Measurements from ENCODE around the gene NUDT19. TPM values are rescaled to one million over a fixed set of nuclear protein-coding genes. Genes with fewer than 3 reads are reported as not detected.
A peak's percentile ranks its signal among the peaks of the same experiment; 100 is the strongest.
"Not testable (repeated sequence)": the region's sequence is repeated elsewhere in the genome, so short reads cannot be mapped to it uniquely, and the experiment has no call there.

Gene NUDT19
- total and polyA plus RNA-seq, 4 donors, result 4.6 to 9.2 (median 6.6) TPM

DNA sequence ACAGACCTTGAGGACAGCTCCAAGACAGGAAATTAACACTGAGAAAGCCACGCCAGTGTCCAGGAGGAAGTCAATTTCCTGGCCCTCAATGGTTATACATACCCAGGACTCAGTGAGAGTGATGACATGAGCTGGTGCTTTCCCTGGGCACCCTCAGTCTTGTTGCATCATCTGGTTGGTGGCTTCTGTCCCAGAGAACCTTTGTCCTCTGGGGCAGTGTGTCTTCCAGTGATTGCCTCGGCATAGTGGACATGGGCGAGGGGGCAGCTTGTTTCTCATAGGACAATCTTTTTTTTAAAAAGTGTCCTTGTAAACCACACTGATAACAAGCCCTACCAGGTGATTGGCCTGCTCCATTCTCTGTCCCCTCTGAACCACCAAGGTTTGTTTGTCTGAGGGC, 5.2 kb downstream of the NUDT19 start (continued):
- TF ChIP-seq HNF4A (conservative IDR thresholded peaks at IDR 0.05) (peak; percentile 99), FOXA1 (IDR thresholded peaks at IDR 0.05) (peak; percentile 56), YY1 (IDR thresholded peaks at IDR 0.05) (peak; percentile 77), JUND (IDR thresholded peaks at IDR 0.05) (peak; percentile 49 to 85)
- TF ChIP-seq, protein P1, sequence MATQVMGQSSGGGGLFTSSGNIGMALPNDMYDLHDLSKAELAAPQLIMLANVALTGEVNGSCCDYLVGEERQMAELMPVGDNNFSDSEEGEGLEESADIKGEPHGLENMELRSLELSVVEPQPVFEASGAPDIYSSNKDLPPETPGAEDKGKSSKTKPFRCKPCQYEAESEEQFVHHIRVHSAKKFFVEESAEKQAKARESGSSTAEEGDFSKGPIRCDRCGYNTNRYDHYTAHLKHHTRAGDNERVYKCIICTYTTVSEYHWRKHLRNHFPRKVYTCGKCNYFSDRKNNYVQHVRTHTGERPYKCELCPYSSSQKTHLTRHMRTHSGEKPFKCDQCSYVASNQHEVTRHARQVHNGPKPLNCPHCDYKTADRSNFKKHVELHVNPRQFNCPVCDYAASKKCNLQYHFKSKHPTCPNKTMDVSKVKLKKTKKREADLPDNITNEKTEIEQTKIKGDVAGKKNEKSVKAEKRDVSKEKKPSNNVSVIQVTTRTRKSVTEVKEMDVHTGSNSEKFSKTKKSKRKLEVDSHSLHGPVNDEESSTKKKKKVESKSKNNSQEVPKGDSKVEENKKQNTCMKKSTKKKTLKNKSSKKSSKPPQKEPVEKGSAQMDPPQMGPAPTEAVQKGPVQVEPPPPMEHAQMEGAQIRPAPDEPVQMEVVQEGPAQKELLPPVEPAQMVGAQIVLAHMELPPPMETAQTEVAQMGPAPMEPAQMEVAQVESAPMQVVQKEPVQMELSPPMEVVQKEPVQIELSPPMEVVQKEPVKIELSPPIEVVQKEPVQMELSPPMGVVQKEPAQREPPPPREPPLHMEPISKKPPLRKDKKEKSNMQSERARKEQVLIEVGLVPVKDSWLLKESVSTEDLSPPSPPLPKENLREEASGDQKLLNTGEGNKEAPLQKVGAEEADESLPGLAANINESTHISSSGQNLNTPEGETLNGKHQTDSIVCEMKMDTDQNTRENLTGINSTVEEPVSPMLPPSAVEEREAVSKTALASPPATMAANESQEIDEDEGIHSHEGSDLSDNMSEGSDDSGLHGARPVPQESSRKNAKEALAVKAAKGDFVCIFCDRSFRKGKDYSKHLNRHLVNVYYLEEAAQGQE (IDR thresholded peaks at IDR 0.05), result peak; percentile 50

DNA sequence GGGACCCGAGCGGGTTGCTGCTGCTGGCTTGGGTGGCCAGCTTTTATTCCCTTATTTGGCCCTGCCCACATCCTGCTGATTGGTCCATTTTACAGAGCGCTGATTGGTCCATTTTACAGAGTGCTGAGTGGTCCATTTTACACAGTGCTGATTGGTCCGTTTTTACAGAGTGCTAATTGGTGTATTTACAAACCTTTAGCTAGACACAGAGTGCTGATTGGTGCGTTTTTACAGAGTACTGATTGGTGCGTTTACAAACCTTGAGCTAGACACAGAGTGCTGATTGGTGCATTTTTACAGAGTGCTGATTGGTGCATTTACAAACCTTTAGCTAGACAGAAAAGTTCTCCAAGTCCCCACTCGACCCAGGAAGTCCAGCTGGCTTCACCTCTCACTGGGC, 8.5 kb downstream of the NUDT19 start:
- Histone ChIP-seq H3K4me1 (ENCODE audit: control insufficient read depth in 4 of 4, insufficient read depth in 4 of 4, low read length in 3 of 4) (peaks cover 5 to 16% (median 12%) of the 10 kb centered on the region in 4 donors), H3K9me3 (ENCODE audit: control insufficient read depth in 4 of 4, low read length in 3 of 4) (peaks cover 4 to 11% (median 5%) of the 10 kb centered on the region in 4 donors)
- H3K36me3 ChIP-seq (ENCODE audit: control insufficient read depth in 4 of 4, insufficient read depth in 3 of 4, low read depth in 1 of 4, low read length in 3 of 4); H3K27me3 ChIP-seq (ENCODE audit: control insufficient read depth in 4 of 4, insufficient read depth in 4 of 4, low read length in 3 of 4); DNase-seq (ENCODE audit: low spot score); H3K27ac ChIP-seq (ENCODE audit: low read depth in 1 of 2, low read length in 2 of 2); H3K4me3 ChIP-seq (ENCODE audit: low read depth in 1 of 3, low read length in 3 of 3); H3K9ac ChIP-seq (ENCODE audit: low read depth in 1 of 2, low read length in 2 of 2): not testable (repeated sequence)
- 91% methylated on average over 7 of the region's 7 CpGs for WGBS

DNA sequence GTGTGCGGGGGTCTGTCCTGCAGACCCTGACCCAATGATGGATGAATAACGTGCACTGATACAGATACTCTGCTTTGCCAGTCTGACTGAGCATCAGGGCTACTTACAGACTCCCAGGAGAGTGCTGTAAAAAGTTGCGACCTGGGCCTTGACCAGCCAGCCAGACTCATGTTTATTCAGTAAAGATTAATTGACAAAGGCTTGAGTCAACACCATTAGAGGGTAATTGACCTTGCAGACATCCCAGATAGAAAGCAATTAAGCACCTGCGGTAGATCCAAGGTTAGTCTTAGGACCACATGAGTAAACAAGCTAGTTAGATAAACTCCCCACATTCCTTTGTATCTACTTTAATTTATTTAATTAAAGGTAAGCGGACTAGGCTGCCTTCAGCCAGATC, 10.4 kb downstream of the NUDT19 start:
- TF ChIP-seq HNF4G (IDR thresholded peaks at IDR 0.05) (no peak), FOXA1 (IDR thresholded peaks at IDR 0.05) (peak; percentile 96), FOXA2 (IDR thresholded peaks at IDR 0.05) (peak; percentile 98), GABPA (IDR thresholded peaks at IDR 0.05 in 1 of 2, conservative IDR thresholded peaks at IDR 0.05 in 1 of 2) (no peak), TAF1 (conservative IDR thresholded peaks at IDR 0.05) (no peak), YY1 (IDR thresholded peaks at IDR 0.05) (peak; percentile 25), SP1 (IDR thresholded peaks at IDR 0.05) (peak; percentile 34), NR2F2 (IDR thresholded peaks at IDR 0.05) (no peak), HNF4A (conservative IDR thresholded peaks at IDR 0.05) (peak; percentile 61 to 62), JUND (IDR thresholded peaks at IDR 0.05) (peak in 1 of 2 donors; percentile 37), RAD21 (IDR thresholded peaks at IDR 0.05) (no peak), RXRA (IDR thresholded peaks at IDR 0.05) (peak; percentile 71 to 83), EGR1 (IDR thresholded peaks at IDR 0.05; ENCODE audit: low read depth in 2 of 2) (no peak)
- TF ChIP-seq, protein P2, sequence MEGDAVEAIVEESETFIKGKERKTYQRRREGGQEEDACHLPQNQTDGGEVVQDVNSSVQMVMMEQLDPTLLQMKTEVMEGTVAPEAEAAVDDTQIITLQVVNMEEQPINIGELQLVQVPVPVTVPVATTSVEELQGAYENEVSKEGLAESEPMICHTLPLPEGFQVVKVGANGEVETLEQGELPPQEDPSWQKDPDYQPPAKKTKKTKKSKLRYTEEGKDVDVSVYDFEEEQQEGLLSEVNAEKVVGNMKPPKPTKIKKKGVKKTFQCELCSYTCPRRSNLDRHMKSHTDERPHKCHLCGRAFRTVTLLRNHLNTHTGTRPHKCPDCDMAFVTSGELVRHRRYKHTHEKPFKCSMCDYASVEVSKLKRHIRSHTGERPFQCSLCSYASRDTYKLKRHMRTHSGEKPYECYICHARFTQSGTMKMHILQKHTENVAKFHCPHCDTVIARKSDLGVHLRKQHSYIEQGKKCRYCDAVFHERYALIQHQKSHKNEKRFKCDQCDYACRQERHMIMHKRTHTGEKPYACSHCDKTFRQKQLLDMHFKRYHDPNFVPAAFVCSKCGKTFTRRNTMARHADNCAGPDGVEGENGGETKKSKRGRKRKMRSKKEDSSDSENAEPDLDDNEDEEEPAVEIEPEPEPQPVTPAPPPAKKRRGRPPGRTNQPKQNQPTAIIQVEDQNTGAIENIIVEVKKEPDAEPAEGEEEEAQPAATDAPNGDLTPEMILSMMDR (IDR thresholded peaks at IDR 0.05; ENCODE audit: low read depth, low read length, missing input control), result no peak
- TF ChIP-seq, protein P3, sequence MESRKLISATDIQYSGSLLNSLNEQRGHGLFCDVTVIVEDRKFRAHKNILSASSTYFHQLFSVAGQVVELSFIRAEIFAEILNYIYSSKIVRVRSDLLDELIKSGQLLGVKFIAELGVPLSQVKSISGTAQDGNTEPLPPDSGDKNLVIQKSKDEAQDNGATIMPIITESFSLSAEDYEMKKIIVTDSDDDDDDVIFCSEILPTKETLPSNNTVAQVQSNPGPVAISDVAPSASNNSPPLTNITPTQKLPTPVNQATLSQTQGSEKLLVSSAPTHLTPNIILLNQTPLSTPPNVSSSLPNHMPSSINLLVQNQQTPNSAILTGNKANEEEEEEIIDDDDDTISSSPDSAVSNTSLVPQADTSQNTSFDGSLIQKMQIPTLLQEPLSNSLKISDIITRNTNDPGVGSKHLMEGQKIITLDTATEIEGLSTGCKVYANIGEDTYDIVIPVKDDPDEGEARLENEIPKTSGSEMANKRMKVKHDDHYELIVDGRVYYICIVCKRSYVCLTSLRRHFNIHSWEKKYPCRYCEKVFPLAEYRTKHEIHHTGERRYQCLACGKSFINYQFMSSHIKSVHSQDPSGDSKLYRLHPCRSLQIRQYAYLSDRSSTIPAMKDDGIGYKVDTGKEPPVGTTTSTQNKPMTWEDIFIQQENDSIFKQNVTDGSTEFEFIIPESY (IDR thresholded peaks at IDR 0.05), result peak; percentile 43
- TF ChIP-seq, protein P4, sequence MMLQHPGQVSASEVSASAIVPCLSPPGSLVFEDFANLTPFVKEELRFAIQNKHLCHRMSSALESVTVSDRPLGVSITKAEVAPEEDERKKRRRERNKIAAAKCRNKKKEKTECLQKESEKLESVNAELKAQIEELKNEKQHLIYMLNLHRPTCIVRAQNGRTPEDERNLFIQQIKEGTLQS (IDR thresholded peaks at IDR 0.05), result no peak
- TF ChIP-seq, protein P5, sequence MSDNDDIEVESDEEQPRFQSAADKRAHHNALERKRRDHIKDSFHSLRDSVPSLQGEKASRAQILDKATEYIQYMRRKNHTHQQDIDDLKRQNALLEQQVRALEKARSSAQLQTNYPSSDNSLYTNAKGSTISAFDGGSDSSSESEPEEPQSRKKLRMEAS (IDR thresholded peaks at IDR 0.05), result no peak
- TF ChIP-seq, protein P1 (IDR thresholded peaks at IDR 0.05), result peak; percentile 34
- Histone ChIP-seq H3K27me3 (ENCODE audit: control insufficient read depth in 4 of 4, insufficient read depth in 4 of 4, low read length in 3 of 4) (no peaks in the 10 kb centered on the region), H3K9me3 (ENCODE audit: control insufficient read depth in 4 of 4, low read length in 3 of 4) (peaks cover 4 to 11% (median 5%) of the 10 kb centered on the region in 4 donors), H3K4me3 (ENCODE audit: low read depth in 1 of 3, low read length in 3 of 3) (no peak overlapping the region), H3K27ac (ENCODE audit: low read depth in 1 of 2, low read length in 2 of 2) (no peak overlapping the region), H3K36me3 (ENCODE audit: control insufficient read depth in 4 of 4, insufficient read depth in 3 of 4, low read depth in 1 of 4, low read length in 3 of 4) (peaks cover 1 to 5% (median 2%) of the 10 kb centered on the region in 4 donors), H3K9ac (ENCODE audit: low read depth in 1 of 2, low read length in 2 of 2) (no peak overlapping the region), H3K4me1 (ENCODE audit: control insufficient read depth in 4 of 4, insufficient read depth in 4 of 4, low read length in 3 of 4) (peaks cover 2 to 8% (median 6%) of the 10 kb centered on the region in 4 donors)
- no peak for DNase-seq (ENCODE audit: low spot score)
- WGBS, result 53% methylated on average over 5 of the region's 5 CpGs

Data from liver (tissue), 9 donors.